ENCODE results near the gene CHTF18.

The CHTF18 gene

DNA sequence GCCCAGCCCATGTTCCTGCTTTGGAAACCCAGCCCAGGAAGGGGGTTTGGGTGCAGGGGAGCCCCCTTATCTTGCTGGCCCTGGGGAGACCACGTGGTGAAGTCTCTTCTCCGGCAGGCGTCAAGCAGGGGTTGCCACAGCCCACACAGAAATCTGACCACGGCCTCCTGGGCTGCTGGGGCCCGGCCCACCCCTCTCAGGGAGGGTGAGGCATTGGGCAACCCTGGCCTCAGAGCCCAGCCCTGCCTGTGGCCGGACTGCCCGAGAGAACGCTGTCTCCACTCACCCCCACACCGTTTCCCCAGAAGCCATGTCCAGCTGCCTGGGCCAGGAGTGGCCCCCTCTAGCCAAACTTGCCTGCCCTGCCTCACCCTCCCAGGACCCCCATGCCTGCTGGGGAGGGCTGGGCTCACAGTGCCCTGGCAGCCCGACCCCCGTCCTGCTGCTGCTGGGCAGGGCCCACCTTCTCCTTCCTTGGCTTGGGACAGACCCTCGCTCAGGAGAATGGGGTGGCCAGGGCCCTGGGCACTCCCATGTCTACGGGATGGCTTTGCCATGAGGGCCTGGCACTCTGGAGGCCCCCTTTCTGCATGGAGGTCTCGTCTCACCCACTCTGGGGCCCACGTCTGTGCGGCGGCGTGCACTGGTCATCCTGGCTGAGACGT lies 6.9 kb upstream of the CHTF18 start:
- no peaks in the 10 kb centered on the region for H4K20me1 ChIP-seq (ENCODE audit: insufficient read depth, low read length, poor library complexity, severe bottlenecking)
- no peaks in the 10 kb centered on the region for H3F3A ChIP-seq (ENCODE audit: low read depth)
- H3K36me3 ChIP-seq (ENCODE audit: insufficient read depth, low read length), result no peaks in the 10 kb centered on the region
- H3K79me2 ChIP-seq (ENCODE audit: insufficient read depth, low read length), result peaks cover under 1% of the 10 kb centered on the region; the same call in 1 of the 2 replicates
- H3K9me2 ChIP-seq (replicated peaks; ENCODE audit: low read depth, low read length), result no peaks in the 10 kb centered on the region
- H3K27me3 ChIP-seq (ENCODE audit: insufficient read depth, low read length, poor library complexity, severe bottlenecking), result no peaks in the 10 kb centered on the region
- no peaks in the 10 kb centered on the region for H3K9me3 ChIP-seq (ENCODE audit: insufficient read depth, low read depth, low read length)
- no peak overlapping the region for H3K4me2 ChIP-seq (ENCODE audit: low read depth, low read length, poor library complexity, severe bottlenecking)
- H3K9ac ChIP-seq (ENCODE audit: low read depth, low read length, poor library complexity, severe bottlenecking), result no peak overlapping the region
- no peak overlapping the region for H3K4me3 ChIP-seq (ENCODE audit: low read length, poor library complexity, severe bottlenecking)
- no peak overlapping the region for H2AFZ ChIP-seq (ENCODE audit: low read length)
- no peak for TF ChIP-seq EZH2phosphoT487 (IDR thresholded peaks at IDR 0.05; ENCODE audit: borderline replicate concordance)
- TF ChIP-seq, protein P1, sequence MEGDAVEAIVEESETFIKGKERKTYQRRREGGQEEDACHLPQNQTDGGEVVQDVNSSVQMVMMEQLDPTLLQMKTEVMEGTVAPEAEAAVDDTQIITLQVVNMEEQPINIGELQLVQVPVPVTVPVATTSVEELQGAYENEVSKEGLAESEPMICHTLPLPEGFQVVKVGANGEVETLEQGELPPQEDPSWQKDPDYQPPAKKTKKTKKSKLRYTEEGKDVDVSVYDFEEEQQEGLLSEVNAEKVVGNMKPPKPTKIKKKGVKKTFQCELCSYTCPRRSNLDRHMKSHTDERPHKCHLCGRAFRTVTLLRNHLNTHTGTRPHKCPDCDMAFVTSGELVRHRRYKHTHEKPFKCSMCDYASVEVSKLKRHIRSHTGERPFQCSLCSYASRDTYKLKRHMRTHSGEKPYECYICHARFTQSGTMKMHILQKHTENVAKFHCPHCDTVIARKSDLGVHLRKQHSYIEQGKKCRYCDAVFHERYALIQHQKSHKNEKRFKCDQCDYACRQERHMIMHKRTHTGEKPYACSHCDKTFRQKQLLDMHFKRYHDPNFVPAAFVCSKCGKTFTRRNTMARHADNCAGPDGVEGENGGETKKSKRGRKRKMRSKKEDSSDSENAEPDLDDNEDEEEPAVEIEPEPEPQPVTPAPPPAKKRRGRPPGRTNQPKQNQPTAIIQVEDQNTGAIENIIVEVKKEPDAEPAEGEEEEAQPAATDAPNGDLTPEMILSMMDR (conservative IDR thresholded peaks at IDR 0.05; ENCODE audit: low read length), result no peak
- no peaks in the 10 kb centered on the region for H3K4me1 ChIP-seq (ENCODE audit: insufficient read depth, low read length, poor library complexity, severe bottlenecking)

GRCh38 chr16:782258-782657 lies 6.2 kb upstream of the CHTF18 start:
- Histone ChIP-seq H4K20me1 (ENCODE audit: insufficient read depth, low read length, poor library complexity, severe bottlenecking) (no peaks in the 10 kb centered on the region), H3K4me3 (ENCODE audit: low read length, poor library complexity, severe bottlenecking) (no peak overlapping the region), H3K36me3 (ENCODE audit: insufficient read depth, low read length) (no peaks in the 10 kb centered on the region), H3K4me2 (ENCODE audit: low read depth, low read length, poor library complexity, severe bottlenecking) (no peak overlapping the region), H3K9me3 (ENCODE audit: insufficient read depth, low read depth, low read length) (no peaks in the 10 kb centered on the region), H3K9ac (ENCODE audit: low read depth, low read length, poor library complexity, severe bottlenecking) (no peak overlapping the region), H3K27me3 (ENCODE audit: insufficient read depth, low read length, poor library complexity, severe bottlenecking) (no peaks in the 10 kb centered on the region), H3K4me1 (ENCODE audit: insufficient read depth, low read length, poor library complexity, severe bottlenecking) (no peaks in the 10 kb centered on the region), H3K9me2 (replicated peaks; ENCODE audit: low read depth, low read length) (no peaks in the 10 kb centered on the region), H2AFZ (ENCODE audit: low read length) (no peak overlapping the region), H3K79me2 (ENCODE audit: insufficient read depth, low read length) (peaks cover 9% of the 10 kb centered on the region; the same call in 1 of the 2 replicates), H3F3A (ENCODE audit: low read depth) (no peaks in the 10 kb centered on the region)
- TF ChIP-seq, protein P1 (conservative IDR thresholded peaks at IDR 0.05; ENCODE audit: low read length), result no peak
- TF ChIP-seq EZH2phosphoT487 (IDR thresholded peaks at IDR 0.05; ENCODE audit: borderline replicate concordance), result no peak

DNA sequence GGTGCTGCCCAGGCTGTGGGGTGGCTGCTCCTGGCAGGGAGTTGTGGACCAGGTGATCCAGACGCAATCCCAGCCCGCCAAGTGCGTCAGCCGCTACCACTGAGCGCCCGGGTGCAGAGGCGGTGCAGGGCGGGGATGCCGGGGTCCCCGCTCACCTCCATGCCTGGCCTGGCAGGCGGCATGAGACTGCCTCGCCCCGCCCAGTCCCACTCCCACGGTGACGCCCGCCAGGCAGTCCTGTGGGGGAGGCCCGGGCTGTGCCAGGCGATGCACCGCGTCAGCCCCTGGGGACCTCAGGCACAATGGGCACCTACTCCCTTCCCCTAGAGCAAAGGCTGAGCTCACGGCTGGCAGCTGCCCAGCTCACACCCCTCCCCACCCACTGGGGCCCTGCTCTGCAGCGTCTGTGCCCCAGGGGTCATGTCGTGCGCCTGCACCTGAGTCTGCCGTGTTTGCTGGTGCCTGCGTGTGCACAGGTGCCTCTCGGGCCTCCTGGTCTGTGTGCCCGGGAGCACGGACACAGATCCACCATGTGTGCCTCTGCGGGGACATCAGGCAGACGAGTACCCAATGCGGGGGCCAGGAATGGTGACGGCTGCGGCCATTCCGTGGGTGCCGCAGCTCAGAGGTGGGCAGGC lies 5.5 kb upstream of the CHTF18 start:
- H3K9me3 ChIP-seq (ENCODE audit: insufficient read depth, low read depth, low read length), result no peaks in the 10 kb centered on the region
- H4K20me1 ChIP-seq (ENCODE audit: insufficient read depth, low read length, poor library complexity, severe bottlenecking), result no peaks in the 10 kb centered on the region
- no peaks in the 10 kb centered on the region for H3K9me2 ChIP-seq (replicated peaks; ENCODE audit: low read depth, low read length)
- H3K4me3 ChIP-seq (ENCODE audit: low read length, poor library complexity, severe bottlenecking), result no peak overlapping the region
- no peaks in the 10 kb centered on the region for H3F3A ChIP-seq (ENCODE audit: low read depth)
- H3K36me3 ChIP-seq (ENCODE audit: insufficient read depth, low read length), result no peaks in the 10 kb centered on the region
- H3K27me3 ChIP-seq (ENCODE audit: insufficient read depth, low read length, poor library complexity, severe bottlenecking), result no peaks in the 10 kb centered on the region
- H3K4me2 ChIP-seq (ENCODE audit: low read depth, low read length, poor library complexity, severe bottlenecking), result no peak overlapping the region
- H2AFZ ChIP-seq (ENCODE audit: low read length), result no peak overlapping the region
- H3K9ac ChIP-seq (ENCODE audit: low read depth, low read length, poor library complexity, severe bottlenecking), result no peak overlapping the region
- TF ChIP-seq, protein P1 (conservative IDR thresholded peaks at IDR 0.05; ENCODE audit: low read length), result no peak
- no peak for TF ChIP-seq EZH2phosphoT487 (IDR thresholded peaks at IDR 0.05; ENCODE audit: borderline replicate concordance)
- peaks cover 15% of the 10 kb centered on the region; the same call in 1 of the 2 replicates for H3K79me2 ChIP-seq (ENCODE audit: insufficient read depth, low read length)
- H3K4me1 ChIP-seq (ENCODE audit: insufficient read depth, low read length, poor library complexity, severe bottlenecking), result no peaks in the 10 kb centered on the region

Measured in Loucy (cell line).